ENCODE measurements around the gene CACNA1H.

Gene CACNA1H

GRCh38 chr16:1160773-1161348 lies 8.0 kb downstream of the CACNA1H start:
- TF ChIP-seq, protein P1, sequence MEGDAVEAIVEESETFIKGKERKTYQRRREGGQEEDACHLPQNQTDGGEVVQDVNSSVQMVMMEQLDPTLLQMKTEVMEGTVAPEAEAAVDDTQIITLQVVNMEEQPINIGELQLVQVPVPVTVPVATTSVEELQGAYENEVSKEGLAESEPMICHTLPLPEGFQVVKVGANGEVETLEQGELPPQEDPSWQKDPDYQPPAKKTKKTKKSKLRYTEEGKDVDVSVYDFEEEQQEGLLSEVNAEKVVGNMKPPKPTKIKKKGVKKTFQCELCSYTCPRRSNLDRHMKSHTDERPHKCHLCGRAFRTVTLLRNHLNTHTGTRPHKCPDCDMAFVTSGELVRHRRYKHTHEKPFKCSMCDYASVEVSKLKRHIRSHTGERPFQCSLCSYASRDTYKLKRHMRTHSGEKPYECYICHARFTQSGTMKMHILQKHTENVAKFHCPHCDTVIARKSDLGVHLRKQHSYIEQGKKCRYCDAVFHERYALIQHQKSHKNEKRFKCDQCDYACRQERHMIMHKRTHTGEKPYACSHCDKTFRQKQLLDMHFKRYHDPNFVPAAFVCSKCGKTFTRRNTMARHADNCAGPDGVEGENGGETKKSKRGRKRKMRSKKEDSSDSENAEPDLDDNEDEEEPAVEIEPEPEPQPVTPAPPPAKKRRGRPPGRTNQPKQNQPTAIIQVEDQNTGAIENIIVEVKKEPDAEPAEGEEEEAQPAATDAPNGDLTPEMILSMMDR (IDR thresholded peaks at IDR 0.05) = no peak
- peak overlapping the region; percentile 57 for H3K4me3 ChIP-seq
- H3K27ac ChIP-seq = peak overlapping the region; percentile 84 to 95
- DNase-seq (ENCODE audit: low spot score) = no peak

DNA sequence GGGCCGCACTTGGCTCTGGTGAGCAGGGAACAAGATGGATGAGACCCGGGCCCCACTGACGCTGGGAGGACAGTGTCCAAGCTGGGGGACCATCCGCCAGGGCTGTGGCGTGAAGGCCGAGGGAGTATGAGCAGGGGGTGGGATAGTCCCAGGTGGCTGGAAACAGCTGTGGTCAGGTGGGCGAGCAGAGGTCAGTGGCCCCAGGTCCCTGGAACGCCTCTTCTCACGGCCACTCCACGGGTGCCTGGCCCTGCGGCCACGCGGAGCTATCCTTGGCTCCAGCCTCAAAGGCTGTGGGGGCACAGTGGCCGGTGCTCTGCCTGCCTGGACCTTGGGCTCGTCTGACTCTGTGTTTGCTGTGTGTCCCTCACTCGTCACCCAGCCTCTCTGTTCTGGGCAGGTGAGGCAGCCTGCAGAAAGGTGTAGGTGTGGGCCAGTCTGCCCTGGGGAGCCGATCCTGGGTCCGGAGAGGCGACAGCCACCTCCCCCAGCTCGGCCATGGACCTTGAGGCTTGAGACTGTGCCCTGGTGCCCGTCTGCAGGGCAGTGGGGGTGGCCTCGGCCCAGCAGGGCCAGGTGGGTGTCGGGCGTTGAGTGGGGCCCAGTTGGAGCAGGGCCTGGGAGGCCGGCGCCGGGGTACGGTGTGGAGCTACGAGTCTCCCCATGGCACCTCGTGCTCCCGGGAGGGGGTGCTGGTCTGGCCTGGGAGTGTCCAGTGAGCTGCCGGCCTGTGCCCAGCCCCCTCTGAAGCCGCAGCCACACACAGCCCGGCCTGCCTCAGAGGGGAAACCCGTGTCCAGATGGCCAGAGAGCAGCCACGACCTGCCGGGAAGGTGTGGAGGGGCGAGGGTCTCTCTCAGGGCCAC lies 10.0 kb downstream of the CACNA1H start:
- no peak overlapping the region for H3K4me3 ChIP-seq
- no peak overlapping the region for H3K27ac ChIP-seq
- TF ChIP-seq, protein P1 (IDR thresholded peaks at IDR 0.05) = no peak
- no peak for DNase-seq (ENCODE audit: low spot score)

GRCh38 chr16:1163567-1164055 lies 10.7 kb downstream of the CACNA1H start:
- DNase-seq (ENCODE audit: low spot score) = no peak
- TF ChIP-seq, protein P1 (IDR thresholded peaks at IDR 0.05) = no peak
- Histone ChIP-seq H3K27ac (no peak overlapping the region), H3K4me3 (no peak overlapping the region)

DNA sequence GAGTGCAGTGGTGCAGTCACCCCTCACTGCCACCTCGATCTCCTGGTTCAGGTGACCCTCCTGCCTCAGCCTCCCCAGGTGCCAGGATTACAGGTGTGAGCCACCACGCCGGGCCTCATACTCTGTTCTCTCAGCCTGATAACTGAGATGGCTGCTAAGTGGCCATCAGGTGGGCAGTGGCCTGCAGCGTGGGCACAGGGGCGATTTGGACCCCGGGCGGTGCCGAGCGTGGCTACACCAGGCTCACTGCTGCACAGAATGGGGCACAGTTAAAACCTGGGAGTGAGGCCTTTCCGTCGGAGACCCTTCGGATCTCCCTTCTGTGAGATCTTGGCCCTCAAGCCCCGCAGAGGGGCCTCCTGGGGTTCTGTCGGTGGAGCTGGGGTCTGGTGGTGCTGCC lies 11.5 kb downstream of the CACNA1H start:
- no peak for DNase-seq (ENCODE audit: low spot score)
- TF ChIP-seq, protein P1 (IDR thresholded peaks at IDR 0.05) = no peak
- no peak overlapping the region for H3K4me3 ChIP-seq
- no peak overlapping the region for H3K27ac ChIP-seq

- DNase-seq (ENCODE audit: low spot score) = no peak
- TF ChIP-seq, protein P1 (IDR thresholded peaks at IDR 0.05) = no peak
- H3K27ac ChIP-seq = no peak overlapping the region
- no peak overlapping the region for H3K4me3 ChIP-seq
These were observed 12.1 kb downstream of the CACNA1H start for GRCh38 chr16:1164975-1165374.

GRCh38 chr16:1165511-1165910 lies 12.6 kb downstream of the CACNA1H start:
- TF ChIP-seq, protein P1 (IDR thresholded peaks at IDR 0.05) = no peak
- DNase-seq (ENCODE audit: low spot score) = no peak
- H3K4me3 ChIP-seq = no peak overlapping the region
- H3K27ac ChIP-seq = no peak overlapping the region
